DMS79 treated with DMSO at 0.1 percent for 48 hours (cell line): ENCODE measurements around the gene PCDHA1.

Source experiments
- DNase-seq: peaks from one replicate; lab custom pipeline; 2025; lab: John Stamatoyannopoulos, UW

The PCDHA1 gene

GRCh38 chr5:140988608-140989007, 202.7 kb downstream of the PCDHA1 start:
- DNase-seq = no peak

GRCh38 chr5:140989254-140990020, 203.5 kb downstream of the PCDHA1 start:
- no peak for DNase-seq

GRCh38 chr5:140992828-140993227, 206.9 kb downstream of the PCDHA1 start:
- no peak for DNase-seq

- peak; percentile 1 for DNase-seq
Measured at GRCh38 chr5:140996060-140996459, 210.1 kb downstream of the PCDHA1 start.

GRCh38 chr5:140998921-140999410, 213.0 kb downstream of the PCDHA1 start:
- no peak for DNase-seq

- DNase-seq = peak; percentile 48
Measured at GRCh38 chr5:141001446-141001843, 215.5 kb downstream of the PCDHA1 start.

GRCh38 chr5:141001844-141002604, 216.1 kb downstream of the PCDHA1 start:
- DNase-seq = peak; percentile 44

GRCh38 chr5:141002605-141002965, 216.6 kb downstream of the PCDHA1 start:
- DNase-seq = no peak

GRCh38 chr5:141003031-141003430, 217.1 kb downstream of the PCDHA1 start:
- peak; percentile 11 for DNase-seq

- DNase-seq = peak; percentile 75
Measured at GRCh38 chr5:141003791-141004611, 218.1 kb downstream of the PCDHA1 start.

- DNase-seq = no peak
Measured at GRCh38 chr5:141007791-141008190, 221.9 kb downstream of the PCDHA1 start.

- DNase-seq = no peak
Measured at GRCh38 chr5:141010047-141010793, 224.3 kb downstream of the PCDHA1 start.

GRCh38 chr5:141017943-141018342, 232.0 kb downstream of the PCDHA1 start:
- no peak for DNase-seq

GRCh38 chr5:141022384-141022783, 236.4 kb downstream of the PCDHA1 start:
- DNase-seq = no peak

GRCh38 chr5:141031006-141031405, 245.1 kb downstream of the PCDHA1 start:
- DNase-seq = no peak

GRCh38 chr5:141032626-141033025, 246.7 kb downstream of the PCDHA1 start:
- no peak for DNase-seq

GRCh38 chr5:141039061-141039460, 253.1 kb downstream of the PCDHA1 start:
- DNase-seq = peak; percentile 75

- DNase-seq = peak; percentile 78
Measured at GRCh38 chr5:141039517-141039916, 253.6 kb downstream of the PCDHA1 start.

GRCh38 chr5:141040093-141040770, 254.3 kb downstream of the PCDHA1 start:
- DNase-seq = peak; percentile 85

GRCh38 chr5:141040771-141041426, 255.0 kb downstream of the PCDHA1 start:
- DNase-seq = peak; percentile 92

GRCh38 chr5:141041427-141041785, 255.5 kb downstream of the PCDHA1 start:
- DNase-seq = no peak
